Measurements from ENCODE around the gene PCP2. TPM values are rescaled to one million over a fixed set of nuclear protein-coding genes. Genes with fewer than 3 reads are reported as not detected.
A peak's percentile ranks its signal among the peaks of the same experiment; 100 is the strongest.

The PCP2 gene
- total and polyA plus RNA-seq, 2 donors: 1.9 to 9.4 TPM

DNA sequence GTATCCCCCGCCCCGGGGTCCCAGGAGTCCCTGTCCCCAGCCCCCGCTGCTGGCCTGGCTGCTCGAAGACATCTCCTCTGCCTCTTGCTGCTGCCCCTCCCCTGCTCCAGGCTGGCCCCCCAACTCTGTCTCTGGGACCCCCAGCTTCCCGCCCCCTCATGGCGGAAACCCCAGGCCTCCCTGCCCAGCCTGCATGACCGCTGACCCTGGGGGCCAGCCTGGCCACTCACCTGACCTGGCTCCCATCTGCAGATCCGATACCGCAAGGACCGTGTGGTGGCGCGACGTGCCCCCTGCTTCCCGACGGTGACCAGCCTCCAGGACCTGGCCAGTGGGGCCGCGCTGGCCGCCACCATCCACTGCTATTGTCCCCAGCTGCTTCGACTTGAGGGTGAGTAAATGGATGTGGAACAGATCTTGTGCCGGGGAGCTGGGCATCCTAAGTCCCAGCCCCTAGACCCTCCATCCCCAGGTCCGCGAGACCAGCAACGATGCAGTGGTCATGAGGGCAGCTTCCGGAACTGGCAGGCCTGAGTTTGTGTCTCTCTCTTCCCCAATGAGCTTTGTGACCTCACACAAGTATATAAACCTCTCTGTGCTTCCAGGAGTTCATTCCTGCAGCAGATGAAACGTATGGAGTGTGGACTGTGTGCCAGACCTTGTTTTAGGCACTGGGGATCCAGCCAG lies 25.5 kb downstream of the PCP2 start:
- Histone ChIP-seq H3K4me1 (ENCODE audit: control insufficient read depth in 2 of 2, insufficient read depth in 2 of 2, low read length in 2 of 2) (peaks cover 0 to 2% of the 10 kb centered on the region in 2 donors), H3K27me3 (ENCODE audit: control insufficient read depth in 2 of 2, insufficient read depth in 1 of 2, low read length in 1 of 2) (peaks cover 0 to 4% of the 10 kb centered on the region in 2 donors), H3K4me3 (ENCODE audit: low read length in 2 of 2) (no peak overlapping the region), H3K36me3 (ENCODE audit: control insufficient read depth in 2 of 2, insufficient read depth in 2 of 2, low read length in 1 of 2) (no peaks in the 10 kb centered on the region), H3K27ac (ENCODE audit: low read depth in 1 of 2, low read length in 1 of 2) (no peak overlapping the region), H3K9me3 (ENCODE audit: control insufficient read depth in 2 of 2, insufficient read depth in 1 of 2, low read length in 1 of 2) (peaks cover 0 to 8% of the 10 kb centered on the region in 2 donors)
- DNase-seq (ENCODE audit: low read depth in 6 of 9, low spot score in 9 of 9): no peak
- 94% methylated on average over 25 of the region's 25 CpGs for WGBS

DNA sequence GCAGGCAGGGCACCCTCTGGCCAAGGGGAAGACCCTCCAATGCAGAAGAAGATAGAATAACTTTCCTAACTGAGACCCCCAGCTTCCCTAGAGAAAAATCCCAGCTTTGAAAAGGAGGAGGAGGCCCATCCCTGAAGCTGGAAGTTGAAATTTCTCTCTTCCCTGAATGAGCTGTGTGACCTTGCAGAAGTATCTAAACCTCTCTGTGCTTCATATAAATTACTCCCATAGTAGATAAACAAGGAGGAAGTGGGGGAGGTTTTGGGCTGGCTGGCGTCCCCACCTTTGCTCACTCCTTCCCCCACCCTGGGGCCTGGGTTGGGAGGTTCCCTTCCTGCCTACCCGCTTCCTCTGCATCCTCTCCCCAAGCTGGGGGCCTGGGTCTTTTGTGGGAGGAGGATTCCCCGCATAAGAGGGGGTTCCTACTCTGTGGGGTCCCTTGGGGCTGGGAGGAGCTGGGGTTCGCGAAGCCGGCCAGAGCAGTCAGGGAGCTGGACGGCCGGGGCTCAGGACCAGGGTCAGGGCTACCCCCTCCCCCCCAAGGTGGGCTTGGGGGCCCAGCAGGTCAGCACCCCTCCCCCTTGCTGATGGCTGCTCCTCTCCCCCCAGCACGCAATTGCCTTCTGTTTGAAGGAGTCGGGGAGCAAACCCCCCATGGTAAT lies 26.2 kb downstream of the PCP2 start:
- WGBS: 71% methylated on average over 10 of the region's 10 CpGs
- H3K4me3 ChIP-seq (ENCODE audit: low read length in 2 of 2): no peak overlapping the region
- H3K27ac ChIP-seq (ENCODE audit: low read depth in 1 of 2, low read length in 1 of 2): no peak overlapping the region
- peaks cover 0 to 8% of the 10 kb centered on the region in 2 donors for H3K9me3 ChIP-seq (ENCODE audit: control insufficient read depth in 2 of 2, insufficient read depth in 1 of 2, low read length in 1 of 2)
- peaks cover 0 to 2% of the 10 kb centered on the region in 2 donors for H3K4me1 ChIP-seq (ENCODE audit: control insufficient read depth in 2 of 2, insufficient read depth in 2 of 2, low read length in 2 of 2)
- no peaks in the 10 kb centered on the region for H3K36me3 ChIP-seq (ENCODE audit: control insufficient read depth in 2 of 2, insufficient read depth in 2 of 2, low read length in 1 of 2)
- H3K27me3 ChIP-seq (ENCODE audit: control insufficient read depth in 2 of 2, insufficient read depth in 1 of 2, low read length in 1 of 2): peaks cover 3 to 6% of the 10 kb centered on the region in 2 donors
- DNase-seq (ENCODE audit: low read depth in 6 of 9, low spot score in 9 of 9): no peak

DNA sequence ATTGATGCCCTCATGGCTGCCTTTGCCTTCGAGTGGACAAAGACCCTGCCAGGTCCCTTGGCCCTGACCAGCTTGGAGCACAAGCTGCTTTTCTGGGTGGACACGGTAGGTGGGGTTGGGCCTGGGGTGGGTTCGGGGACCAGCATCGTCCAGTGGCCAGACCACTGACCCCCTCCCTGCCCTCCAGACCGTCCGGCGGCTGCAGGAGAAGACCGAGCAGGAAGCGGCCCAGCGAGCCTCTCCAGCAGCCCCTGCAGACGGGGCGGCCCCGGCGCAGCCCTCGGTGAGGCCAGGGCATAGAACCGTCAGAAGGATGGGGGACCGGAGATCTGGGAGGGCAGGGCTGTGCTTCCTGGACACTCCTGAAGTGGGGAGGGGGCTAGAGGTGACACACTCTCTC lies 27.2 kb downstream of the PCP2 start:
- H3K27ac ChIP-seq (ENCODE audit: low read depth in 1 of 2, low read length in 1 of 2): no peak overlapping the region
- H3K9me3 ChIP-seq (ENCODE audit: control insufficient read depth in 2 of 2, insufficient read depth in 1 of 2, low read length in 1 of 2): peaks cover 0 to 8% of the 10 kb centered on the region in 2 donors
- DNase-seq (ENCODE audit: low read depth in 6 of 9, low spot score in 9 of 9): no peak
- 93% methylated on average over 17 of the region's 17 CpGs for WGBS
- H3K27me3 ChIP-seq (ENCODE audit: control insufficient read depth in 2 of 2, insufficient read depth in 1 of 2, low read length in 1 of 2): peaks cover 3 to 8% of the 10 kb centered on the region in 2 donors
- peaks cover 0 to 2% of the 10 kb centered on the region in 2 donors for H3K4me1 ChIP-seq (ENCODE audit: control insufficient read depth in 2 of 2, insufficient read depth in 2 of 2, low read length in 2 of 2)
- H3K4me3 ChIP-seq (ENCODE audit: low read length in 2 of 2): no peak overlapping the region
- H3K36me3 ChIP-seq (ENCODE audit: control insufficient read depth in 2 of 2, insufficient read depth in 2 of 2, low read length in 1 of 2): no peaks in the 10 kb centered on the region

DNA sequence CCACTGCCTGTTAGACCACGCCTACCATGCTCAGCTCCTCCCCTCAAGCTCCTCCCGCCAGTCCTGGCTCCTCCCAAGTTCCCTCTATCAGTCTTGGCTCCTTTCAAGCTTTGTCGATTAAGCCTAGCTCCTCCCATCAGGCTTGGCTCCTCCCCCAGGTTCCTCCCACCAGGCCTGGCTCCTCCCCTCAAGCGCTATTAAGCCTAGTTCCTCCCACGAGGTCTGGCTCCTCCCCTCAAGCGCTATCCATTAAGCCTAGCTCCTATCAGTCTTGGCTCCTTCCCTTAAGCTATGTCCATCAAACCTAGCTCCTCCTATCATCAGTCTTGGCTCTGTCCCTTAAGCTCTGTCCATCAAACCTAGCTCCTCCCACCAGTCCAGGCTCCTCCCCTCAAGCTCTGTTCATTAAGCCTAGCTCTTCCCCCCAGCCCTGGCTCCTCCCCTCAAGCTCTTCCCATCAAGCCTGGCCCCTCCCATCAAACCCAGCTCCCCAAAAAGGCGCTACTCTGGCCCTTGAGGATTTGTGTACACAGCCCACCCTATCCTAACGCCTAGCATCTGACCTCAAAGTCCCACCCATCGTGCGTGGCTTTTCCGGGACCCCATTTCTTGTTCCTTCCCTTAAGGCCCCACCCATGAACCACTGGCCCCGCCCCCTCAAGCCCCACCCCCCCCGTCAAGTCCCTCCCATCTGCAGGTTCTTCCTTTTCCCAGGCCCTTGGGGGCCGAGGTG lies 27.9 kb downstream of the PCP2 start:
- Histone ChIP-seq H3K4me3 (ENCODE audit: low read length in 2 of 2) (no peak overlapping the region), H3K27ac (ENCODE audit: low read depth in 1 of 2, low read length in 1 of 2) (no peak overlapping the region), H3K9me3 (ENCODE audit: control insufficient read depth in 2 of 2, insufficient read depth in 1 of 2, low read length in 1 of 2) (peaks cover 0 to 8% of the 10 kb centered on the region in 2 donors), H3K27me3 (ENCODE audit: control insufficient read depth in 2 of 2, insufficient read depth in 1 of 2, low read length in 1 of 2) (peaks cover 3 to 8% of the 10 kb centered on the region in 2 donors), H3K4me1 (ENCODE audit: control insufficient read depth in 2 of 2, insufficient read depth in 2 of 2, low read length in 2 of 2) (peaks cover 0 to 2% of the 10 kb centered on the region in 2 donors), H3K36me3 (ENCODE audit: control insufficient read depth in 2 of 2, insufficient read depth in 2 of 2, low read length in 1 of 2) (no peaks in the 10 kb centered on the region)
- 82% methylated on average over 14 of the region's 14 CpGs for WGBS
- DNase-seq (ENCODE audit: low read depth in 6 of 9, low spot score in 9 of 9): peak in 1 of 9 donors; percentile 4

DNA sequence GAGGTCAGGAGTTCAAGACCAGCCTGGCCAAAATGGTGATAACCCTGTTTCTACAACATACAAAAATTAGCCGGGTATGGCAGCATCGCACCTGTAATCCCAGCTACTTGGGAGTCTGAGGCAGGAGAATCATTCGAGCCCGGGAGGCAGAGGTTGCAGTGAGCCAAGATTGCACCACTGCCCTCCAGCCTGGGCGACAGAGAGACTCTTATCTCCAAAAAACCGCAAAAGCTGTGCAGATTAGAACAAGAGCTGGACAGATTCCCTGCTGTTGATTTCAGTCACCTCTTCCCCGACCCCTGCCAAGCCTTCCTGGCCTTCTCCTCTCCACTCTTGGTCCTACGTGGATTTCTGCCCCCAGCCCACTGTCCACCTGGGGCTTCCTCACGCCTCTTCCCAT lies 29.6 kb downstream of the PCP2 start:
- Histone ChIP-seq H3K4me3 (ENCODE audit: low read length in 2 of 2) (no peak overlapping the region), H3K27me3 (ENCODE audit: control insufficient read depth in 2 of 2, insufficient read depth in 1 of 2, low read length in 1 of 2) (peaks cover 3 to 9% of the 10 kb centered on the region in 2 donors), H3K36me3 (ENCODE audit: control insufficient read depth in 2 of 2, insufficient read depth in 2 of 2, low read length in 1 of 2) (no peaks in the 10 kb centered on the region), H3K9me3 (ENCODE audit: control insufficient read depth in 2 of 2, insufficient read depth in 1 of 2, low read length in 1 of 2) (peaks cover 0 to 8% of the 10 kb centered on the region in 2 donors), H3K27ac (ENCODE audit: low read depth in 1 of 2, low read length in 1 of 2) (no peak overlapping the region), H3K4me1 (ENCODE audit: control insufficient read depth in 2 of 2, insufficient read depth in 2 of 2, low read length in 2 of 2) (peaks cover 0 to 2% of the 10 kb centered on the region in 2 donors)
- DNase-seq (ENCODE audit: low read depth in 6 of 9, low spot score in 9 of 9): no peak
- 92% methylated on average over 9 of the region's 9 CpGs for WGBS

DNA sequence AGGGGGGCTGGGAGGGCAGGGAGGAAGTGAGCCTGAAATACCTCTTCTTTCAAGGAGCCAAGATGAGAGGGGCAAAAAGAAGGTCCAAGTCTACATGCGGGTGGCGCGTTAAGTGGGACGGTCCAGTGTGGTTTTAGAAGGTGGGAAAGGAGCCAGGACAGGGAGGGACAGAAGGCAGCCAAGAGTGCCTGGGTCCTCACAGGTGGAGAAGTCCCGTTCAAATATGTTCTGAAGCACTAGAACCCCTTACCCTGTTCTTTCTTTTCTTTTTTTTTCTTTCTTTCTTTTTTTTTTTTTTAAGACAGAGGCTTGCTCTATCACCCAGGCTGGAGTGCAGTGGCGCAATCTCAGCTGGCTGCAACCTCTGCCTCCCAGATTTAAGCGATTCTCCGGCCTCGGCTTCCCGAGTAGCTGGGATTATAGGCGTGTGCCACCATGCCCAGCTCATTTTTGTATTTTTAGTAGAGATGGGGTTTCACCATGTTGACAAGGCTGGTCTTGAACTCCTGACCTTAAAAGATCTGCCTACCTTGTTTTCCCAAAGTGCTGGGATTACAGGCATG lies 30.5 kb downstream of the PCP2 start:
- no peak overlapping the region for H3K27ac ChIP-seq (ENCODE audit: low read depth in 1 of 2, low read length in 1 of 2)
- H3K36me3 ChIP-seq (ENCODE audit: control insufficient read depth in 2 of 2, insufficient read depth in 2 of 2, low read length in 1 of 2): no peaks in the 10 kb centered on the region
- no peak for DNase-seq (ENCODE audit: low read depth in 6 of 9, low spot score in 9 of 9)
- peaks cover 0 to 2% of the 10 kb centered on the region in 2 donors for H3K4me1 ChIP-seq (ENCODE audit: control insufficient read depth in 2 of 2, insufficient read depth in 2 of 2, low read length in 2 of 2)
- WGBS: 90% methylated on average over 11 of the region's 11 CpGs
- H3K4me3 ChIP-seq (ENCODE audit: low read length in 2 of 2): no peak overlapping the region
- H3K27me3 ChIP-seq (ENCODE audit: control insufficient read depth in 2 of 2, insufficient read depth in 1 of 2, low read length in 1 of 2): peaks cover 8 to 17% of the 10 kb centered on the region in 2 donors
- peaks cover 0 to 8% of the 10 kb centered on the region in 2 donors for H3K9me3 ChIP-seq (ENCODE audit: control insufficient read depth in 2 of 2, insufficient read depth in 1 of 2, low read length in 1 of 2)

DNA sequence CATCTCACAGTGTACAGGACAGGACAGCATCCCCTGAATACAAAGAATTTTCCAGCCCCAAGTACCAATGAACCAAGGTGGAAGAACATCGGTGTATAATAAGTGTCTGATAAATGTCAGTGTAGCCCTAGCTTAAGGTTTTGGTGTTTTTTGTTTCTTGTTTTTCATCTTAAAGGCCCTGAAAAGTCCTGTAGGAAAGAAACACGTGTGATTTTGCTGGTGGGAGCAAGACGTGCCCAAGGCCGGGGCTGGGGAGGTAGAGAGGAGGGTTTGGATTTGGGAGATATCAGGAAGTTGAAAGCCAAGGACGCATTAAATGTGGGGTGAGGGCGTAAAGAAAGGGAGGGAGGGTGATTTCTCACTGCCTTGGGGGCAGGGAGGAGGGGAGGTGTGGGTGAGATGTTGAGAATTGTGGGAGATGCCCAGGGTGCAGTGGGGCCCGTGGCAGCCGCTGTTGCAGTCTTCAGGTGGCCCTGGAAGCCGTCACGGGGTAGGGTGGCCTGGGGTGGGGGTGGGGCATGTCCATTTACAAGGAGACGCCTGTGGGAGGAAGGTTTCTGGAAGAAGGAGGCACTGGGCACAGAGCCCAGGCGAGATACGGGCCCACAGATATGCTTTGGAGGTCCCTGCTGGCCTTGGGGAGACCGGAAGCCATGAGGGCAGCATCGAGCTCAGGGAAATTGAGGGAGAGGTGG lies 31.1 kb downstream of the PCP2 start:
- WGBS: 54% methylated on average over 15 of the region's 15 CpGs
- Histone ChIP-seq H3K9me3 (ENCODE audit: control insufficient read depth in 2 of 2, insufficient read depth in 1 of 2, low read length in 1 of 2) (peaks cover 0 to 8% of the 10 kb centered on the region in 2 donors), H3K4me3 (ENCODE audit: low read length in 2 of 2) (no peak overlapping the region), H3K27me3 (ENCODE audit: control insufficient read depth in 2 of 2, insufficient read depth in 1 of 2, low read length in 1 of 2) (peaks cover 14 to 24% of the 10 kb centered on the region in 2 donors), H3K36me3 (ENCODE audit: control insufficient read depth in 2 of 2, insufficient read depth in 2 of 2, low read length in 1 of 2) (no peaks in the 10 kb centered on the region), H3K27ac (ENCODE audit: low read depth in 1 of 2, low read length in 1 of 2) (no peak overlapping the region), H3K4me1 (ENCODE audit: control insufficient read depth in 2 of 2, insufficient read depth in 2 of 2, low read length in 2 of 2) (no peaks in the 10 kb centered on the region)
- DNase-seq (ENCODE audit: low read depth in 6 of 9, low spot score in 9 of 9): no peak

DNA sequence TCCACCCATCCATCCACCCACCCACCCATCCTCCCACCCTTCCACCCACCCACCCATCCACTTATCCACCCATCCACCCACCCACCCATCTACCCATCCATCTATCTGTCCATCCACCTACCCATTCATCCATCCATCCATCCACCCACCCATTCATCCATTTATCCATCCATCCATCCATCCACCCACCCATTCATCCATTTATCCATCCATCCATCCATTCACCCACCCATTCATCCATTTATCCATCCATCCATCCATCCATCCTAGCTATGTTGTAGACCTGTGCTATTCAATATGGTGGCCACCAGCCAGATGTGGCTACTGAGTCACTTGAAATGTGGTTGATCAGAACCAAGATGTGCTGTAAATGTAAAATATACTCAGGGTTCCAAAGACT lies 32.8 kb downstream of the PCP2 start:
- Histone ChIP-seq H3K9me3 (ENCODE audit: control insufficient read depth in 2 of 2, insufficient read depth in 1 of 2, low read length in 1 of 2) (peaks cover 0 to 14% of the 10 kb centered on the region in 2 donors), H3K4me1 (ENCODE audit: control insufficient read depth in 2 of 2, insufficient read depth in 2 of 2, low read length in 2 of 2) (peaks cover 4 to 9% of the 10 kb centered on the region in 2 donors), H3K36me3 (ENCODE audit: control insufficient read depth in 2 of 2, insufficient read depth in 2 of 2, low read length in 1 of 2) (no peaks in the 10 kb centered on the region), H3K27ac (ENCODE audit: low read depth in 1 of 2, low read length in 1 of 2) (no peak overlapping the region), H3K27me3 (ENCODE audit: control insufficient read depth in 2 of 2, insufficient read depth in 1 of 2, low read length in 1 of 2) (peaks cover 29 to 38% of the 10 kb centered on the region in 2 donors), H3K4me3 (ENCODE audit: low read length in 2 of 2) (no peak overlapping the region)
- no peak for DNase-seq (ENCODE audit: low read depth in 6 of 9, low spot score in 9 of 9)
